ENCODE results near the gene SLC7A5.
A peak's percentile ranks its signal among the peaks of the same experiment; 100 is the strongest.

SLC7A5 gene

GRCh38 chr16:87844809-87845208 is 24.5 kb downstream of the SLC7A5 start:
- no peak for TF ChIP-seq CTCF (IDR thresholded peaks at IDR 0.05; ENCODE audit: low read depth, low read length, missing control alignments)
- no peak overlapping the region for H3K4me3 ChIP-seq (ENCODE audit: low read depth, low read length)
- DNase-seq (ENCODE audit: low read depth): no peak
- in situ Hi-C loops (cut with HindIII; ENCODE audit: low sequenced_read_pairs): no loop called here

GRCh38 chr16:87844120-87844733 is 25.1 kb downstream of the SLC7A5 start:
- no peak for DNase-seq (ENCODE audit: low read depth)
- peak; percentile 34 for TF ChIP-seq CTCF (IDR thresholded peaks at IDR 0.05; ENCODE audit: low read depth, low read length, missing control alignments)
- no peak overlapping the region for H3K4me3 ChIP-seq (ENCODE audit: low read depth, low read length)
- in situ Hi-C loops (cut with HindIII; ENCODE audit: low sequenced_read_pairs): no loop called here

- no peak overlapping the region for H3K4me3 ChIP-seq (ENCODE audit: low read depth, low read length)
- no peak for DNase-seq (ENCODE audit: low read depth)
- in situ Hi-C loops (cut with HindIII; ENCODE audit: low sequenced_read_pairs): no loop called here
- TF ChIP-seq CTCF (IDR thresholded peaks at IDR 0.05; ENCODE audit: low read depth, low read length, missing control alignments): no peak
Observed at GRCh38 chr16:87843678-87844105, 25.6 kb downstream of the SLC7A5 start.

- no peak for DNase-seq (ENCODE audit: low read depth)
- no peak for TF ChIP-seq CTCF (IDR thresholded peaks at IDR 0.05; ENCODE audit: low read depth, low read length, missing control alignments)
- no peak overlapping the region for H3K4me3 ChIP-seq (ENCODE audit: low read depth, low read length)
- in situ Hi-C loops (cut with HindIII; ENCODE audit: low sequenced_read_pairs): no loop called here
Observed at GRCh38 chr16:87842209-87842869, 27.0 kb downstream of the SLC7A5 start.

- in situ Hi-C loops (cut with HindIII; ENCODE audit: low sequenced_read_pairs): no loop called here
- DNase-seq (ENCODE audit: low read depth): no peak
- TF ChIP-seq CTCF (IDR thresholded peaks at IDR 0.05; ENCODE audit: low read depth, low read length, missing control alignments): no peak
- H3K4me3 ChIP-seq (ENCODE audit: low read depth, low read length): no peak overlapping the region
Observed at GRCh38 chr16:87841340-87842208, 27.7 kb downstream of the SLC7A5 start.

- in situ Hi-C loops (cut with HindIII; ENCODE audit: low sequenced_read_pairs): no loop called here
- no peak for DNase-seq (ENCODE audit: low read depth)
- no peak overlapping the region for H3K4me3 ChIP-seq (ENCODE audit: low read depth, low read length)
- TF ChIP-seq CTCF (IDR thresholded peaks at IDR 0.05; ENCODE audit: low read depth, low read length, missing control alignments): no peak
Observed at GRCh38 chr16:87840271-87840978, 28.9 kb downstream of the SLC7A5 start.
